Astrocyte (in vitro differentiated cells and primary cell): ENCODE measurements around the gene IFITM2. TPM values are rescaled to one million over a fixed set of nuclear protein-coding genes. Genes with fewer than 3 reads are reported as not detected.

Experiments
- DNase-seq: peaks from one replicate; pipeline ENCODE4 v3.0.0-alpha.2; 2010; ENCODE audit warnings: low read depth
- FAIRE-seq: peaks from 2 replicates; lab custom pipeline; 2011; peaks lifted over from hg19 to GRCh38; lab: Jason Lieb, UNC
- H2AFZ ChIP-seq: 2 replicates; pipeline ENCODE4 v1.6.0; 2012; ENCODE audit warnings: low read depth, low read length, inconsistent platforms
- H3K27ac ChIP-seq: 2 replicates; pipeline ENCODE4 v1.5.1; 2011; ENCODE audit warnings: low read depth, low read length, inconsistent platforms
- H3K27me3 ChIP-seq: 2 replicates; pipeline ENCODE4 v1.6.0; 2011; ENCODE audit warnings: low read length, inconsistent platforms; ENCODE audit not compliant: insufficient read depth
- H3K36me3 ChIP-seq: 2 replicates; pipeline ENCODE4 v1.5.1; 2011; ENCODE audit warnings: low read length, inconsistent platforms; ENCODE audit not compliant: insufficient read depth
- H3K4me1 ChIP-seq: 2 replicates; pipeline ENCODE4 v1.5.1; 2011; ENCODE audit warnings: low read length, inconsistent platforms; ENCODE audit not compliant: insufficient read depth
- H3K4me2 ChIP-seq: 2 replicates; pipeline ENCODE4 v1.6.0; 2012; ENCODE audit warnings: low read length, inconsistent platforms
- H3K4me3 ChIP-seq: 2 replicates; pipeline ENCODE4 v1.5.1; 2011; ENCODE audit warnings: low read depth, mild to moderate bottlenecking, low read length, inconsistent platforms; ENCODE audit not compliant: insufficient read depth
- H3K79me2 ChIP-seq: 2 replicates; pipeline ENCODE4 v1.6.0; 2012; ENCODE audit warnings: mild to moderate bottlenecking, low read length, inconsistent platforms; ENCODE audit not compliant: insufficient read depth
- H3K9ac ChIP-seq: 2 replicates; pipeline ENCODE4 v1.6.0; 2012; ENCODE audit warnings: mild to moderate bottlenecking, low read length, inconsistent platforms
- H3K9me3 ChIP-seq: 2 replicates; pipeline ENCODE4 v1.5.1; 2012; ENCODE audit warnings: low read depth, mild to moderate bottlenecking, low read length, inconsistent platforms; ENCODE audit not compliant: insufficient read depth
- H4K20me1 ChIP-seq: 2 replicates; pipeline ENCODE4 v1.6.0; 2012; ENCODE audit warnings: low read length, inconsistent platforms; ENCODE audit not compliant: insufficient read depth
- H3K27ac Mint-ChIP-seq: one replicate; pipeline ENCODE4 v1.8.0; 2021; ENCODE audit warnings: mild to moderate bottlenecking, mixed read lengths; ENCODE audit not compliant: unreplicated experiment
- H3K27me3 Mint-ChIP-seq: one replicate; pipeline ENCODE4 v1.8.0; 2021; ENCODE audit warnings: low read depth, mixed read lengths; ENCODE audit not compliant: unreplicated experiment
- H3K36me3 Mint-ChIP-seq: one replicate; pipeline ENCODE4 v1.8.0; 2021; ENCODE audit warnings: low read depth, mixed read lengths; ENCODE audit not compliant: unreplicated experiment
- H3K4me1 Mint-ChIP-seq: one replicate; pipeline ENCODE4 v1.8.0; 2021; ENCODE audit warnings: low read depth, mixed read lengths; ENCODE audit not compliant: unreplicated experiment
- H3K4me3 Mint-ChIP-seq: one replicate; pipeline ENCODE4 v1.8.0; 2021; ENCODE audit warnings: mild to moderate bottlenecking, moderate library complexity, mixed read lengths; ENCODE audit not compliant: unreplicated experiment
- H3K9me3 Mint-ChIP-seq: one replicate; pipeline ENCODE4 v1.8.0; 2021; ENCODE audit warnings: mild to moderate bottlenecking, mixed read lengths; ENCODE audit not compliant: unreplicated experiment
- EZH2 ChIP-seq: IDR thresholded peaks from 2 replicates; pipeline ENCODE4 v1.6.1; 2012; ENCODE audit warnings: mild to moderate bottlenecking, low read length, inconsistent platforms; ENCODE audit not compliant: insufficient read depth
- total RNA-seq: library from RNA; stranded (reverse); gene quantifications from 2 replicates; pipeline ENCODE4 v1.2.1, GENCODE V29; 2021
- TF ChIP-seq, protein P1 (sequence below): IDR thresholded peaks from 2 replicates; pipeline ENCODE4 v1.5.1; 2011; ENCODE audit warnings: low read depth, mild to moderate bottlenecking, inconsistent platforms, low read length, moderate library complexity; ENCODE audit not compliant: insufficient read depth

Gene IFITM2
- total RNA-seq, 1 donor from 2014 or later = 474 TPM

- H3K36me3 ChIP-seq = no peaks in the 10 kb centered on the region
- H3K9ac ChIP-seq = no peak overlapping the region
- peaks cover 13% of the 10 kb centered on the region for H3K4me1 ChIP-seq
- DNase-seq (no peak), FAIRE-seq (no peak)
- H3K9me3 ChIP-seq = no peaks in the 10 kb centered on the region
- H3K36me3 Mint-ChIP-seq = no peaks in the 10 kb centered on the region
- H3K79me2 ChIP-seq = no peaks in the 10 kb centered on the region
- no peaks in the 10 kb centered on the region for H3K27me3 ChIP-seq
- H3K27me3 Mint-ChIP-seq = peaks cover 7% of the 10 kb centered on the region
- no peak overlapping the region for H2AFZ ChIP-seq
- H3K4me3 Mint-ChIP-seq = no peak overlapping the region
- no peaks in the 10 kb centered on the region for H4K20me1 ChIP-seq
- H3K27ac Mint-ChIP-seq = no peak overlapping the region
- no peak overlapping the region for H3K4me2 ChIP-seq
- H3K9me3 Mint-ChIP-seq = no peaks in the 10 kb centered on the region
- TF ChIP-seq, protein P1, sequence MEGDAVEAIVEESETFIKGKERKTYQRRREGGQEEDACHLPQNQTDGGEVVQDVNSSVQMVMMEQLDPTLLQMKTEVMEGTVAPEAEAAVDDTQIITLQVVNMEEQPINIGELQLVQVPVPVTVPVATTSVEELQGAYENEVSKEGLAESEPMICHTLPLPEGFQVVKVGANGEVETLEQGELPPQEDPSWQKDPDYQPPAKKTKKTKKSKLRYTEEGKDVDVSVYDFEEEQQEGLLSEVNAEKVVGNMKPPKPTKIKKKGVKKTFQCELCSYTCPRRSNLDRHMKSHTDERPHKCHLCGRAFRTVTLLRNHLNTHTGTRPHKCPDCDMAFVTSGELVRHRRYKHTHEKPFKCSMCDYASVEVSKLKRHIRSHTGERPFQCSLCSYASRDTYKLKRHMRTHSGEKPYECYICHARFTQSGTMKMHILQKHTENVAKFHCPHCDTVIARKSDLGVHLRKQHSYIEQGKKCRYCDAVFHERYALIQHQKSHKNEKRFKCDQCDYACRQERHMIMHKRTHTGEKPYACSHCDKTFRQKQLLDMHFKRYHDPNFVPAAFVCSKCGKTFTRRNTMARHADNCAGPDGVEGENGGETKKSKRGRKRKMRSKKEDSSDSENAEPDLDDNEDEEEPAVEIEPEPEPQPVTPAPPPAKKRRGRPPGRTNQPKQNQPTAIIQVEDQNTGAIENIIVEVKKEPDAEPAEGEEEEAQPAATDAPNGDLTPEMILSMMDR = no peak
- no peak for TF ChIP-seq EZH2
- peaks cover 12% of the 10 kb centered on the region for H3K4me1 Mint-ChIP-seq
- H3K27ac ChIP-seq = no peak overlapping the region
- H3K4me3 ChIP-seq = no peak overlapping the region
Observed at GRCh38 chr11:330307-330693, 22.7 kb downstream of the IFITM2 start.

DNA sequence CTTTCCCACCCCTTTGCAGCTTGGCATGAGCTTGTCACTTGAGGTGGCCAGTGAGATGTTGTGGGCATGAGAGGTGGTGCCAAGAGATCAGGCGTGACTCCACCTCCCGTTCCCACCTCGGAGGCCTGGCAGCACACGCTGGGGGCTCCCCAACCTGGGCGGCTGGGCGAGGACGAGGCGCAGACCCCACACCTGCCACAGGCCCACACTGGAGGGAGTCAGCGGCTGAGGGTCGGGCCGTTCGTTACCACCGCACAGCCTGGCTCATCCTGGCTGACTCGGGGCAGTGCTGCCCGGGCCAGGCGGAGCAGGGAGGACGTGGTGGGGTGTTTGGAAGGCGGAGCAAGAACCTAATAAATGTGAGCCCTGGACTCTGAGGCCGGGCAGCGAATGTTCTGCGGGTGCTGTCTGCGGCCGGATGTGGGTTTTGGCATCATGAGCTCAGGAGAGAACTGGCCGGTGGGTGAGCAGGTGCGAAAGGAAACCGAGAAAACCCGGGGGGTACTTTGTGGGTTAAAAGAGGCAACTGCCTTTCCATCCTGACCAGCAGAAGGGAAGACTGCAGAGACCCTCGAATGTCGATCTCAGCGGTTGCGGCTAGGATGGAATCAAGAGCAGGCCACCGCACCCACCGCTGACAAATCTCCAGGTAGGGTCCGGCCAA lies 23.2 kb downstream of the IFITM2 start:
- no peak for DNase-seq
- H3K4me1 Mint-ChIP-seq = peaks cover 18% of the 10 kb centered on the region
- peaks cover 7% of the 10 kb centered on the region for H3K27me3 Mint-ChIP-seq
- Histone ChIP-seq H2AFZ (no peak overlapping the region), H3K9ac (no peak overlapping the region), H3K4me3 (no peak overlapping the region), H3K9me3 (no peaks in the 10 kb centered on the region), H3K79me2 (no peaks in the 10 kb centered on the region), H3K4me2 (no peak overlapping the region), H3K4me1 (peaks cover 13% of the 10 kb centered on the region), H3K36me3 (no peaks in the 10 kb centered on the region), H3K27ac (no peak overlapping the region), H4K20me1 (no peaks in the 10 kb centered on the region), H3K27me3 (no peaks in the 10 kb centered on the region)
- H3K27ac Mint-ChIP-seq = no peak overlapping the region
- no peak overlapping the region for H3K4me3 Mint-ChIP-seq
- no peaks in the 10 kb centered on the region for H3K9me3 Mint-ChIP-seq
- H3K36me3 Mint-ChIP-seq = no peaks in the 10 kb centered on the region
- TF ChIP-seq, protein P1 = no peak
- no peak for TF ChIP-seq EZH2
- no peak for FAIRE-seq

DNA sequence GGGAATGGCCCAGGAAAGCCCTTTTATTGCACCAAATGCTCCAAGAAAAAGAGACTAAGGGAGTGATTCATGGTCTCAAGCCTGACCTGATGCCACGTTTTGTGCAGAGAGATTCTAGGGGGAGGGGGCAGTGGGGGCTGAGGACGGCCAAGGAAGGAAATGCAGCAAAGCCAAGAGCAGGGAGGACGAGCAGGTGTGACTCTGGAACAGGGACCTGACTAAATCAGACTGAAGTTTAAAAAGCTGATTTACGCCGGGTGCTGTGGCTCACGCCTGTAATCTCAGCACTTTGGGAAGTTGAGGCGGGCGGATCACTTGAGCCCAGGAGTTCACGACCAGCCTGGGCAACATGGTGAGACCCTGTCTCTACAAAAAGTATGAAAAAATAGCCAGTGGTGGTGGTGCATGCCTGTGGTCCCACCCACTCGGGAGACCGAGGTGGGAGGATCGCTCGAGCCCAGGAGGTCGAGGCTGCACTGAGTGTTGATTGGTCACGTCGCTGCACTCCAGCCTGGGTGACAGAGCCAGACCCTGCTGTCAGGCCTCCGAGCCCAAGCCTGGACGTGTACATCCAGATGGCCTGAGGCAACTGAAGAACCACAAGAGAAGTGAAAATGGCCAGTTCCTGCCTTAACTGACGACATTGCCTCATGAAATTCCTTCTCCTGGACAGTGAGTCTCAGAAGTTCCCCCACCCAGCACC lies 23.9 kb downstream of the IFITM2 start:
- Mint-ChIP-seq H3K36me3 (no peaks in the 10 kb centered on the region), H3K27ac (no peak overlapping the region)

More for the DNA sequence above, 23.9 kb downstream of the IFITM2 start:
- Mint-ChIP-seq H3K4me3 (no peak overlapping the region), H3K4me1 (peaks cover 23% of the 10 kb centered on the region), H3K9me3 (no peaks in the 10 kb centered on the region), H3K27me3 (peaks cover 7% of the 10 kb centered on the region)
- Histone ChIP-seq H3K9ac (no peak overlapping the region), H4K20me1 (no peaks in the 10 kb centered on the region), H3K4me3 (no peak overlapping the region), H3K4me1 (peaks cover 13% of the 10 kb centered on the region), H3K27ac (no peak overlapping the region), H3K79me2 (no peaks in the 10 kb centered on the region), H2AFZ (no peak overlapping the region), H3K9me3 (no peaks in the 10 kb centered on the region), H3K36me3 (no peaks in the 10 kb centered on the region), H3K4me2 (no peak overlapping the region), H3K27me3 (no peaks in the 10 kb centered on the region)
- FAIRE-seq (no peak), DNase-seq (no peak)
- no peak for TF ChIP-seq EZH2
- TF ChIP-seq, protein P1 = no peak
